ENCODE measurements around the gene KIAA0319L. TPM values are rescaled to one million over a fixed set of nuclear protein-coding genes. Genes with fewer than 3 reads are reported as not detected.

The KIAA0319L gene
- total RNA-seq, 6 experiments from 2014 or later, result 30.5 to 39.0 (median 31.8) TPM

GRCh38 chr1:35600593-35600992, 43.4 kb upstream of the KIAA0319L start:
- no peak for TF ChIP-seq CTCF (IDR thresholded peaks at IDR 0.05)
- peaks cover 23% of the 10 kb centered on the region for H3K36me3 Mint-ChIP-seq (ENCODE audit: low read depth)
- no peak overlapping the region for H3K27ac Mint-ChIP-seq
- H3K4me3 Mint-ChIP-seq, result no peak overlapping the region
- H3K9me3 Mint-ChIP-seq, result no peaks in the 10 kb centered on the region
- H3K27me3 Mint-ChIP-seq (ENCODE audit: insufficient read depth), result peaks cover 2% of the 10 kb centered on the region
- DNase-seq, result no peak
- peaks cover 26% of the 10 kb centered on the region for H3K4me1 Mint-ChIP-seq (ENCODE audit: low read depth)

GRCh38 chr1:35599411-35599810, 42.2 kb upstream of the KIAA0319L start:
- no peak for TF ChIP-seq CTCF (IDR thresholded peaks at IDR 0.05)
- H3K27ac Mint-ChIP-seq, result no peak overlapping the region
- peaks cover 15% of the 10 kb centered on the region for H3K4me1 Mint-ChIP-seq (ENCODE audit: low read depth)
- H3K27me3 Mint-ChIP-seq (ENCODE audit: insufficient read depth), result peaks cover 2% of the 10 kb centered on the region
- no peaks in the 10 kb centered on the region for H3K9me3 Mint-ChIP-seq
- no peak for DNase-seq
- no peak overlapping the region for H3K4me3 Mint-ChIP-seq
- peaks cover 22% of the 10 kb centered on the region for H3K36me3 Mint-ChIP-seq (ENCODE audit: low read depth)

GRCh38 chr1:35598895-35599294, 41.7 kb upstream of the KIAA0319L start:
- Mint-ChIP-seq H3K36me3 (ENCODE audit: low read depth) (peaks cover 17% of the 10 kb centered on the region), H3K4me3 (no peak overlapping the region), H3K27me3 (ENCODE audit: insufficient read depth) (peaks cover 2% of the 10 kb centered on the region; the same call in 1 of the 2 replicates), H3K4me1 (ENCODE audit: low read depth) (peaks cover 9% of the 10 kb centered on the region), H3K27ac (no peak overlapping the region), H3K9me3 (no peaks in the 10 kb centered on the region)
- no peak for TF ChIP-seq CTCF (IDR thresholded peaks at IDR 0.05)
- DNase-seq, result no peak

- H3K27me3 Mint-ChIP-seq (ENCODE audit: insufficient read depth), result peaks cover 2% of the 10 kb centered on the region; the same call in 1 of the 2 replicates
Measured at GRCh38 chr1:35597870-35598269, 40.7 kb upstream of the KIAA0319L start.

GRCh38 chr1:35595684-35596083, 38.5 kb upstream of the KIAA0319L start:
- peaks cover 7% of the 10 kb centered on the region for H3K36me3 Mint-ChIP-seq (ENCODE audit: low read depth)
- H3K9me3 Mint-ChIP-seq, result no peaks in the 10 kb centered on the region
- H3K4me1 Mint-ChIP-seq (ENCODE audit: low read depth), result no peaks in the 10 kb centered on the region
- H3K27ac Mint-ChIP-seq, result no peak overlapping the region
- H3K4me3 Mint-ChIP-seq, result no peak overlapping the region
- no peak for DNase-seq
- H3K27me3 Mint-ChIP-seq (ENCODE audit: insufficient read depth), result peaks cover 2% of the 10 kb centered on the region; the same call in 1 of the 2 replicates
- TF ChIP-seq CTCF (IDR thresholded peaks at IDR 0.05), result no peak

More at GRCh38 chr1:35597870-35598269, 40.7 kb upstream of the KIAA0319L start:
- H3K4me3 Mint-ChIP-seq, result no peak overlapping the region
- DNase-seq, result no peak
- peaks cover 9% of the 10 kb centered on the region for H3K36me3 Mint-ChIP-seq (ENCODE audit: low read depth)
- no peak overlapping the region for H3K27ac Mint-ChIP-seq
- no peaks in the 10 kb centered on the region for H3K4me1 Mint-ChIP-seq (ENCODE audit: low read depth)
- TF ChIP-seq CTCF (IDR thresholded peaks at IDR 0.05), result no peak
- no peaks in the 10 kb centered on the region for H3K9me3 Mint-ChIP-seq

All from HFFc6 (cell line).